Measurements from ENCODE around the gene CAPN2. TPM values are rescaled to one million over a fixed set of nuclear protein-coding genes. Genes with fewer than 3 reads are reported as not detected.
"Not testable (repeated sequence)": the region's sequence is repeated elsewhere in the genome, so short reads cannot be mapped to it uniquely, and the experiment has no call there.

Gene CAPN2
- total and polyA plus RNA-seq, 4 donors, result 99.8 to 213 (median 199) TPM

DNA sequence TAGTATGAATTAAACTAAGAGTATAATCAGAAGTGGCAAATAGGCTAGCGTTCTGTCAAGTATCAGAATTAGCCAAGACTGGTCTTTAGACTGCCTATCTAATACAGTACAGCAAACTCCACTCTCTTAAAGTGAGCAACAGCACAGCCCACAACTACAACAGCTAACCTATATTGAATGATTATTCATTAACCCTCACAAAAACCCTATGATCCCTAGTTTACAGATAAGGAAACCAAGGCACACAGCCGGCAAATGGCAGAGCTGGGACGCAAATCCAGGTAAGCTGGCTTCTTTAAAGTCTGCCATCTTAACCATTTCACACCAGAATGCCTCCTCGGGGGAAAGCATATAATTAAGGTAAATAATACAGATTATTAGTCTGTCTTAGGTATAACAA is 81.4 kb downstream of the CAPN2 start:
- no peak for ATAC-seq (ENCODE audit: low FRiP score)

DNA sequence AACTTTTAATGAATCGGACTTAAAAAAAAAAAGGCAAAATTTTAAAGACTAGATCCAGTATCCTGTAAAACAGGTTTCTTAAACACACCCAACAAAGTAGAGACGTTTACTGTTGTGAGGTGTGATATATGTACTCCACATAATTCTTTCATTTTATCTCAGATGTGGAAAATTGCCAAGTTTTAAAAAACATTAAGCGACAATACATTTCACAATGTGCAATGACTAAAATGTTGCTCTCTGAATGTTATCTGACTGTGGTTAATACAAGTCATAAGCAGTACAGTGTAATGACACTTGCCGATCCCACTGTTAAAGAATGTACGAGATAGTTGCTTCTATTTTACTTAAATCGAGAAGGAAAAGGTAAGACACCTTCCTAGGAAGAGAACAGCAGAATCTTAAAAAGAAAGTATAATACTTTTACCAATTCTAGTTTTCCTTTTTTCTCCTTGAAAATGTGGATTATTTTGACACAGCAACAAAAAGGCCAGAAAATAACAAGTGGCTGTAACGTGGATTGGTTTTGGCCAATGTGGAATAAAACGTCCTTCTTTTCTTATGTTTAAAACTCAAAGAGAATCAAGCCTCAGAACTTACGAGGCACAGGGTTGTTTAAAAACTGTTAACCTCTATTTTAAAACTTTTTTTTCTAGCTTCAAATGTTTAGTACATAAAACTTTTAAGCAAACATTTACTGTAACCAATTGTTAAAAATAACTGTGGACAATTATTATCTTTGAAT is 82.0 kb downstream of the CAPN2 start:
- Histone ChIP-seq H3K9me3 (ENCODE audit: control insufficient read depth, low read length) (no peaks in the 10 kb centered on the region), H3K27ac (ENCODE audit: low read depth in 1 of 2, low read length in 2 of 2) (no peak overlapping the region), H3K4me1 (ENCODE audit: control insufficient read depth in 1 of 2, insufficient read depth in 2 of 2, low read length in 2 of 2) (no peaks in the 10 kb centered on the region), H3K36me3 (ENCODE audit: control insufficient read depth in 1 of 2, insufficient read depth in 2 of 2, low read length in 1 of 2) (peaks cover 2 to 5% of the 10 kb centered on the region in 2 donors), H3K4me3 (ENCODE audit: low read length in 2 of 2) (no peak overlapping the region), H3K27me3 (ENCODE audit: control insufficient read depth in 1 of 2, insufficient read depth in 2 of 2, low read length in 1 of 2) (no peaks in the 10 kb centered on the region)
- no peak for DNase-seq
- 58 to 60% methylated on average over 9 of the region's 9 CpGs for WGBS, 2 donors
- no peak for ATAC-seq (ENCODE audit: low FRiP score)
- intact Hi-C loops (cut with DNase I), result no loop called here

More for the DNA sequence above, 81.4 kb downstream of the CAPN2 start:
- Histone ChIP-seq H3K4me1 (ENCODE audit: control insufficient read depth in 1 of 2, insufficient read depth in 2 of 2, low read length in 2 of 2) (no peaks in the 10 kb centered on the region), H3K27me3 (ENCODE audit: control insufficient read depth in 1 of 2, insufficient read depth in 2 of 2, low read length in 1 of 2) (no peaks in the 10 kb centered on the region), H3K9me3 (ENCODE audit: control insufficient read depth, low read length) (no peaks in the 10 kb centered on the region), H3K4me3 (ENCODE audit: low read length in 2 of 2) (no peak overlapping the region), H3K27ac (ENCODE audit: low read depth in 1 of 2, low read length in 2 of 2) (no peak overlapping the region), H3K36me3 (ENCODE audit: control insufficient read depth in 1 of 2, insufficient read depth in 2 of 2, low read length in 1 of 2) (peaks cover 2 to 5% of the 10 kb centered on the region in 2 donors)
- WGBS, 2 donors, result 89 to 91% methylated on average over 4 of the region's 4 CpGs
- intact Hi-C loops (cut with DNase I), result no loop called here
- no peak for DNase-seq

DNA sequence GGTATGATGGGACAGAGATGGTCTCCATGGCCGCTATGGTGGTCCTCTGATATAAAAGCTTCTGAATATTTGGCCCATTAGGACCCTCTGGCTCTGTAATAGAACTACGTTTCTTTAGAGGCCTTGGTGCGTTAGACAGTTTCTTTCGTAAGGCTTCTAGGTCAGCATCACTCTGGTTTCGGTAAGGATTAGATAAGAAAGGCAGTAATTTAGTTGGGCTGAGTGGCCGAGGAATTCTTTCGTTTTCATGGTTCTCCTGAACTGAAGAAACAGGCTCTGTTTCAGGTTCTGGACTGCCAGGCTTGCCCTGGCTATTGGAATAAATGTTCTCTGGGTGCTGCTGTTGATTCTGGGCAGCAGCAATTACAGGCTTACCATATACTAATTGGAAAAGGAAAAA is 83.9 kb downstream of the CAPN2 start:
- WGBS, 2 donors, result 54 to 66% methylated on average over 7 of the region's 7 CpGs
- intact Hi-C loops (cut with DNase I), result no loop called here
- Histone ChIP-seq H3K36me3 (ENCODE audit: control insufficient read depth in 1 of 2, insufficient read depth in 2 of 2, low read length in 1 of 2) (peaks cover 3 to 8% of the 10 kb centered on the region in 2 donors), H3K27me3 (ENCODE audit: control insufficient read depth in 1 of 2, insufficient read depth in 2 of 2, low read length in 1 of 2) (no peaks in the 10 kb centered on the region), H3K4me3 (ENCODE audit: low read length in 2 of 2) (no peak overlapping the region), H3K4me1 (ENCODE audit: control insufficient read depth in 1 of 2, insufficient read depth in 2 of 2, low read length in 2 of 2) (no peaks in the 10 kb centered on the region), H3K27ac (ENCODE audit: low read depth in 1 of 2, low read length in 2 of 2) (peak overlapping the region; percentile 51 to 57), H3K9me3 (ENCODE audit: control insufficient read depth, low read length) (no peaks in the 10 kb centered on the region)
- no peak for ATAC-seq (ENCODE audit: low FRiP score)
- no peak for DNase-seq

- no peaks in the 10 kb centered on the region for H3K9me3 ChIP-seq (ENCODE audit: control insufficient read depth, low read length)
- H3K4me3 ChIP-seq (ENCODE audit: low read length in 2 of 2), result no peak overlapping the region
- H3K27ac ChIP-seq (ENCODE audit: low read depth in 1 of 2, low read length in 2 of 2), result no peak overlapping the region
- ATAC-seq (ENCODE audit: low FRiP score) (no peak), DNase-seq (no peak)
- 82 to 83% methylated on average over 7 of the region's 7 CpGs for WGBS, 2 donors
- H3K27me3 ChIP-seq (ENCODE audit: control insufficient read depth in 1 of 2, insufficient read depth in 2 of 2, low read length in 1 of 2), result no peaks in the 10 kb centered on the region
- peaks cover 2% of the 10 kb centered on the region in 2 donors for H3K4me1 ChIP-seq (ENCODE audit: control insufficient read depth in 1 of 2, insufficient read depth in 2 of 2, low read length in 2 of 2)
- H3K36me3 ChIP-seq (ENCODE audit: control insufficient read depth in 1 of 2, insufficient read depth in 2 of 2, low read length in 1 of 2), result peaks cover 8 to 13% of the 10 kb centered on the region in 2 donors
- intact Hi-C loops (cut with DNase I), result no loop called here
Measured at GRCh38 chr1:223802032-223802431, 89.7 kb downstream of the CAPN2 start.

DNA sequence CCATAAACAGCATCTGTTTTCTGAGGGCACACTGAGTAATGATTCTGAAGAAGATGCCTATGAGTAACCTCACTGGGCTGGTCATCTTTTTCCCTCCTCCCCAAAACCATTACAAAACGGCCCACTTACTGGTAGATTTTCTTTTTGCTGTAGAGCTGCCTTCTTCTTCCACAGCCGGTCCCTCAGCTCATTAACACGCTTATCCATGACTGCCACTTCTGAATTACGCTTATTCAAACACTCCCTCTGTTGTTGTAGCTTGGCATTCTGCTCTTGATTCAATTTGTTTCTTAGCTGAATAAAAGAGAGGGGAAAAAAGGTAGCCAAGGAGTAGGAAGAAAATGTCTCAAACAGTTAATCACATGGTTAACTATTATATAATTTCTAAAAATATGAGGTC is 90.3 kb downstream of the CAPN2 start:
- no peak for DNase-seq
- Histone ChIP-seq H3K27ac (ENCODE audit: low read depth in 1 of 2, low read length in 2 of 2) (no peak overlapping the region), H3K36me3 (ENCODE audit: control insufficient read depth in 1 of 2, insufficient read depth in 2 of 2, low read length in 1 of 2) (peaks cover 8 to 13% of the 10 kb centered on the region in 2 donors), H3K27me3 (ENCODE audit: control insufficient read depth in 1 of 2, insufficient read depth in 2 of 2, low read length in 1 of 2) (no peaks in the 10 kb centered on the region), H3K9me3 (ENCODE audit: control insufficient read depth, low read length) (no peaks in the 10 kb centered on the region), H3K4me1 (ENCODE audit: control insufficient read depth in 1 of 2, insufficient read depth in 2 of 2, low read length in 2 of 2) (peaks cover 2% of the 10 kb centered on the region in 2 donors), H3K4me3 (ENCODE audit: low read length in 2 of 2) (no peak overlapping the region)
- WGBS, 2 donors, result 75 to 79% methylated on average over 4 of the region's 4 CpGs
- no peak for ATAC-seq (ENCODE audit: low FRiP score)
- intact Hi-C loops (cut with DNase I), result no loop called here

GRCh38 chr1:223803211-223803610 is 90.9 kb downstream of the CAPN2 start:
- Histone ChIP-seq H3K36me3 (ENCODE audit: control insufficient read depth in 1 of 2, insufficient read depth in 2 of 2, low read length in 1 of 2) (peaks cover 8 to 12% of the 10 kb centered on the region in 2 donors), H3K27me3 (ENCODE audit: control insufficient read depth in 1 of 2, insufficient read depth in 2 of 2, low read length in 1 of 2) (no peaks in the 10 kb centered on the region), H3K4me1 (ENCODE audit: control insufficient read depth in 1 of 2, insufficient read depth in 2 of 2, low read length in 2 of 2) (peaks cover 2% of the 10 kb centered on the region in 2 donors), H3K27ac (ENCODE audit: low read depth in 1 of 2, low read length in 2 of 2) (no peak overlapping the region), H3K9me3 (ENCODE audit: control insufficient read depth, low read length) (no peaks in the 10 kb centered on the region), H3K4me3 (ENCODE audit: low read length in 2 of 2) (no peak overlapping the region)
- DNase-seq (no peak), ATAC-seq (ENCODE audit: low FRiP score) (no peak)
- 62 to 66% methylated on average over 7 of the region's 7 CpGs for WGBS, 2 donors
- intact Hi-C loops (cut with DNase I), result no loop called here

GRCh38 chr1:223809905-223810304 is 97.6 kb downstream of the CAPN2 start:
- not testable (repeated sequence) for H3K4me1 ChIP-seq (ENCODE audit: control insufficient read depth in 1 of 2, insufficient read depth in 2 of 2, low read length in 2 of 2); H3K9me3 ChIP-seq (ENCODE audit: control insufficient read depth, low read length); DNase-seq; H3K27me3 ChIP-seq (ENCODE audit: control insufficient read depth in 1 of 2, insufficient read depth in 2 of 2, low read length in 1 of 2); ATAC-seq (ENCODE audit: low FRiP score); H3K36me3 ChIP-seq (ENCODE audit: control insufficient read depth in 1 of 2, insufficient read depth in 2 of 2, low read length in 1 of 2); H3K27ac ChIP-seq (ENCODE audit: low read depth in 1 of 2, low read length in 2 of 2); H3K4me3 ChIP-seq (ENCODE audit: low read length in 2 of 2)
- intact Hi-C loops (cut with DNase I), result loop anchor here in 1 of 2 donors (5.0 kb wide), 1 partner anchor 37 kb away; the partner anchor contains the start of gene TP53BP2
- 62 to 76% methylated on average over 4 of the region's 4 CpGs for WGBS, 2 donors

GRCh38 chr1:223810586-223810985 is 98.2 kb downstream of the CAPN2 start:
- no peak for DNase-seq
- H3K4me3 ChIP-seq (ENCODE audit: low read length in 2 of 2), result no peak overlapping the region
- 46 to 60% methylated on average over 2 of the region's 2 CpGs for WGBS, 2 donors
- H3K4me1 ChIP-seq (ENCODE audit: control insufficient read depth in 1 of 2, insufficient read depth in 2 of 2, low read length in 2 of 2), result peaks cover 0 to 5% of the 10 kb centered on the region in 2 donors
- intact Hi-C loops (cut with DNase I), result loop anchor here in 1 of 2 donors (5.0 kb wide), 1 partner anchor 37 kb away; the partner anchor contains the start of gene TP53BP2
- H3K27me3 ChIP-seq (ENCODE audit: control insufficient read depth in 1 of 2, insufficient read depth in 2 of 2, low read length in 1 of 2), result no peaks in the 10 kb centered on the region
- H3K27ac ChIP-seq (ENCODE audit: low read depth in 1 of 2, low read length in 2 of 2), result no peak overlapping the region
- ATAC-seq (ENCODE audit: low FRiP score), result no peak
- peaks cover 1 to 7% of the 10 kb centered on the region in 2 donors for H3K36me3 ChIP-seq (ENCODE audit: control insufficient read depth in 1 of 2, insufficient read depth in 2 of 2, low read length in 1 of 2)
- no peaks in the 10 kb centered on the region for H3K9me3 ChIP-seq (ENCODE audit: control insufficient read depth, low read length)

DNA sequence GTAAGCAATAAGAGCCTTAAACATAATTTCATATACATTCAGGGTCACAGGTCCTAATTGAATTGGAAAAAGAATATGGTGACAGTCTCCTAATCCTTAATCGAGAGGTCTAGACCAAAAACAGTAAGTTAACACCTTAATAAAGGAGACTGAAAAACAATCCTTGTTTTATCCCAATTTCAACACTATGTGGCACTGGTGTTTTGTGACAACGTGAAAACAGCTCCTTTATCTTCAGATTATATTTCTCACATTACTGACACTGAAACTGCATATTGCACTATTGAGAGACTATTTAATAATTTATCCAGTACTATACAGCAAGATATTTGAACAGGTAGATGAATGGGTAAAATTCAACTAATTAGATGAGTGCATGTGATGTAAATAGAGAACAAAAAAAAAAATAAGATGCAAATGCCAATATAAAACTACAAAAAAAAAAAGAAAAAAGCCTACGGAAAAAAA is 99.3 kb downstream of the CAPN2 start:
- H3K4me1 ChIP-seq (ENCODE audit: control insufficient read depth in 1 of 2, insufficient read depth in 2 of 2, low read length in 2 of 2), result peaks cover 0 to 6% of the 10 kb centered on the region in 2 donors
- H3K27me3 ChIP-seq (ENCODE audit: control insufficient read depth in 1 of 2, insufficient read depth in 2 of 2, low read length in 1 of 2), result no peaks in the 10 kb centered on the region
- H3K36me3 ChIP-seq (ENCODE audit: control insufficient read depth in 1 of 2, insufficient read depth in 2 of 2, low read length in 1 of 2), result peaks cover 1 to 3% of the 10 kb centered on the region in 2 donors
- intact Hi-C loops (cut with DNase I), result loop anchor here in 1 of 2 donors (5.0 kb wide), 1 partner anchor 36 kb away; the partner anchor contains the start of gene TP53BP2
- ATAC-seq (ENCODE audit: low FRiP score), result no peak
- WGBS, 2 donors, result 36 to 41% methylated on average over 3 of the region's 3 CpGs
- H3K9me3 ChIP-seq (ENCODE audit: control insufficient read depth, low read length), result no peaks in the 10 kb centered on the region
- H3K27ac ChIP-seq (ENCODE audit: low read depth in 1 of 2, low read length in 2 of 2), result no peak overlapping the region
- no peak overlapping the region for H3K4me3 ChIP-seq (ENCODE audit: low read length in 2 of 2)
- DNase-seq, result no peak

All from aorta (tissue), 5 donors.